ENCODE measurements around the gene RNF138.
"Not testable (repeated sequence)": the region's sequence is repeated elsewhere in the genome, so short reads cannot be mapped to it uniquely, and the experiment has no call there.

RNF138 gene

GRCh38 chr18:32096946-32097345 lies 5.3 kb downstream of the RNF138 start:
- peak; percentile 20 for DNase-seq

GRCh38 chr18:32104516-32104915 lies 12.8 kb downstream of the RNF138 start:
- no peak for DNase-seq

GRCh38 chr18:32110005-32110404 lies 18.3 kb downstream of the RNF138 start:
- no peak for DNase-seq

GRCh38 chr18:32111706-32112105 lies 20.0 kb downstream of the RNF138 start:
- no peak for DNase-seq

- DNase-seq, result no peak
These were observed 21.2 kb downstream of the RNF138 start for GRCh38 chr18:32112826-32113225.

- DNase-seq, result no peak
These were observed 22.7 kb downstream of the RNF138 start for GRCh38 chr18:32114293-32114942.

- peak; percentile 48 for DNase-seq
These were observed 30.4 kb downstream of the RNF138 start for GRCh38 chr18:32122039-32122438.

GRCh38 chr18:32126538-32126937 lies 34.9 kb downstream of the RNF138 start:
- no peak for DNase-seq

- no peak for DNase-seq
These were observed 44.0 kb downstream of the RNF138 start for GRCh38 chr18:32135625-32136024.

- peak; percentile 93 for DNase-seq
These were observed 46.8 kb downstream of the RNF138 start for GRCh38 chr18:32138332-32138982.

GRCh38 chr18:32139835-32140283 lies 48.2 kb downstream of the RNF138 start:
- DNase-seq, result no peak

- DNase-seq, result no peak
These were observed 56.7 kb downstream of the RNF138 start for GRCh38 chr18:32148185-32148870.

GRCh38 chr18:32152705-32153448 lies 61.2 kb downstream of the RNF138 start:
- DNase-seq, result no peak

GRCh38 chr18:32156855-32157254 lies 65.2 kb downstream of the RNF138 start:
- no peak for DNase-seq

GRCh38 chr18:32157580-32157979 lies 65.9 kb downstream of the RNF138 start:
- DNase-seq, result no peak

GRCh38 chr18:32158108-32158624 lies 66.5 kb downstream of the RNF138 start:
- peak; percentile 92 for DNase-seq

GRCh38 chr18:32158631-32159030 lies 67.0 kb downstream of the RNF138 start:
- DNase-seq, result not testable (repeated sequence)

- no peak for DNase-seq
These were observed 68.9 kb downstream of the RNF138 start for GRCh38 chr18:32160547-32160946.

GRCh38 chr18:32167980-32168730 lies 76.5 kb downstream of the RNF138 start:
- DNase-seq, result no peak

GRCh38 chr18:32173654-32174053 lies 82.0 kb downstream of the RNF138 start:
- no peak for DNase-seq

- DNase-seq, result no peak
These were observed 83.0 kb downstream of the RNF138 start for GRCh38 chr18:32174719-32175118.

- no peak for DNase-seq
These were observed 83.6 kb downstream of the RNF138 start for GRCh38 chr18:32175265-32175664.
